HG03575 (cell line): ENCODE data around the gene TAB3.

Experiments
- ATAC-seq: cut with Tn5 transposase; IDR thresholded peaks from one replicate; pipeline ENCODE4 v1.9.1; 2021; ENCODE audit not compliant: unreplicated experiment, insufficient number of reproducible peaks, low FRiP score; ENCODE audit errors: extremely low read depth

The TAB3 gene

DNA sequence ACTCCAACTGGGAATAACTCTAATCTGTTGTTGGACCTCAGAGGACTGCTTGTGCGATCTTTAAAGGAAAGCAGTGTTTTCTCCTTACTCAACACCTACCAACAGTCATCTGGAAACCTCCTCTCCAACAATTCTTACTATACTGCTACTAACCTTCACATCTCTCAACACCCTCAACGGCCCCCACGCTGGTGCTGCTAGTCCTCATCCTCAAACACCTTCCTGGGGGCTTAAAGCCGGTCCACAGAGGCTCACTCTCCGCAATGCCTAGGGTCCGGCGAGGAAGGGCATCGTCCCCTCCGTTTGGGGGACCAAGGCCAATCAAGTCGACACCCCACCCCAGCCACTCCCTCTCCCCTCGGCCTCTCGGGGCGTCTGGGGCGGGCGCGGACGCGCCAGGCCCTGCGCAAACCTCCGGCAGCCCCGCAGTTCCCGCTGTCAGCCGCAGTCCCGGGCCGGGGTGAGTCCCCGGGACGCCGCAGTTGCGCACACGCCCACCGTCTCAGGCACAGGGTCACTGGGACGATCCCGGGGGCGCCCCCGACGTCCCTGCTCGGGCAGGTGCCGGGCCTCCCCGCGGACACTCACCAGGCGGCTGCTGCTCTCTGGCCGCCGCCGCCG lies 418 bp downstream of the TAB3 start:
- peak; percentile 6 for ATAC-seq

DNA sequence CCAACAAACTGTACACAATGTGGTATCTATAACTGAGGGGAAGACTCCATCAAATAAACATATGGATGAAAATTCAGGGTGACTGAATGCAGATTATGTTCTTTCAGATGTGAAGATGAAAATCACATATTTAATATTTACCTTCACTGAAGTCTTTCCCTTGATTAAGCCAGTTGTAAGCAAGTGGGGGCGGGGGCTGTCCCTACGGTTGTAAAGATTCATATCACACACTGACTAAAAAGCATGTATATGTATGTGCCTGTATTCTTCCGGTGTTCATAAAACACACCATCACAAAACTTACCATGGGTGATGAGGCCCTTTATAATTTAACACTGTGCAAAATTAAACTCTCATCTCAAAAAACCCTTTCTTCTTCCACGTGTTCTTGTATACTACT lies 1.3 kb downstream of the TAB3 start:
- no peak for ATAC-seq

DNA sequence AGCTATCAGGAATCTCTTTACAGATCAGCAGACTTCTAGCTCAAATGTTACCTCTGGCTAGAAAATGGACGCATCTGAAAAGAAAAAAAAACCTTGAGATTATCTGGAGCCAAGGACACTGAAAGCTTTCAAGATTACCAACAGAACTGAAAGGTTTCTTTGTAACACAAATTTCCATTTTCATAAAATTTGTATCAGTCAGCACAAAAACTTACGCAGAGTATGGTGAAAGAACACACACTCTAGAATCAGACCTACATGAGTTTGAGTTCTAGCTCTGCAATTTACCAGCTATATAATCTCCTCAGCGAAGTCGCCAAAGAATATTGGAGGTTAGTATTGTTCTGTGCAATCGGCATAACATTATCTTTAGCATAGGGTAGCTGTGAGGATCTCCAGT lies 1.8 kb downstream of the TAB3 start:
- no peak for ATAC-seq

DNA sequence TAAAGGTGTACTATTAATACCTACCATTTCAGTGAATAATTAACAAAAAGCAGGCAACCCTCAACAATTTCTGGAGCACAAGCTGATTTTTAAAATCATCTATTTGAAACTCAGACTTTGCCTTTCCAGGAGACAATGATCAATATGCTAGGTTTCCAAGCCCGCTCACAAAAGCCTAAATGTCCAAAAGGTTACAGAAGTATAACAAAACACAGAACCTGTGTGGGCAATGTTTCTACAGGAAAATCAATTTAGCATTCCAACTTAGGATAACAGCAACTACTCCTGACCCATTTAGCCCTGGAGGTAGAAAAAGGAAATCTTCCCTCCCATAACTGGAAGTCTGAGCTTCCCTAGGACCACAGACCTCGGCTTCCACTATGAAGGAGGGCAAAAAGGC lies 3.9 kb downstream of the TAB3 start:
- no peak for ATAC-seq

DNA sequence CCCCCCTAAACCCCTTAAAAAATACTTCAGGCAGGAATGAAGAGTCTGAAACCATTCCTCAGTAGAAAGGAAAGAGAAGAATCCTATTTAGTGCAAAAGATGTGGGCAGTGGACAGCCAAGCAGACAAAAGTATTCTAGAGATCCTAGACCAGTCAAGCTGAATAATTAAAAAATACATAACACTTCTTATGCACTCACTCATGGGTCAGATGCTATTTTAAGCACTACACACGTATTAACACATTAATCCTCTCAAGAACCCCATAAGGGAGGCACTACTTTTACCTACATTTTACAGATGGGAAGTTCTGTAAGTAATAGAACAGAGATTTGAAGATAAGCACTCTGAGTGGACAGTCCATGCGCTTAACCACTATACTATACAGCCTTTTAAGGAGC lies 5.9 kb downstream of the TAB3 start:
- ATAC-seq: no peak

DNA sequence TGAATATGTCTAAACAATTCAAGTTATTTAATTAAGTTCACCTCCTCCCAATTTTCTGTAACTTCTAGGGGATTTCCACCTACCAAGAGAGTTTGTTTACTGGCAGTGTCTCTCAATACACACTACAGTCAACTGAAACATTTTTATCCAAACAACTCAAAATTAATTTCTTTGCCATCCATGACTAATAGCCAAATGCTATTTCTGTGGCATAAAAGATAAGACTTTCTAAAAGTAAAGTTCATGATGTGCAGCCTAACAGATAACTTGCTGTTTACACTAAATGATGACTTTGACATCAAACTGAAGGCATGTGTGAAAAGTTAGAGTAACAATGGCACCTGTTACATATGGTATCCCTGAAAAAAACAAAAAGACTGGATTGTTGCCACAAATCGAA lies 7.3 kb downstream of the TAB3 start:
- ATAC-seq: no peak

DNA sequence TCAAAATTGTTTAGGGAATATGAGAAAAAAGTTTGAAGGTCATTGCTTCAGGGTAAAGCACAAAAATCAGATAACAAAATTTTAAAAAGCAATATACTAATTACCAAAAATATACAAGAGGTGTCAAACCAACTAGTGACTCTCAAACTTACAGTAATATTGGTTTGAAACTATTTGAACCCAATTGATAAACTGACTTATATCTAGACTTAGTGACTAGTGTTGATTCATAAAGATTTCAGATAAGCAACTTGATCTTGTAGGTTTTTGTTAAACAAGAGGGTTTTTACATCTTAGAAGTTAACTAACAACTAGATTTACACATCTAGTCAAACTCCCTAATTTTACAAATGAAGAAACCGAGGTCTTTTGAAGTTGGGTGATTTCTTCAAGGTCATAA lies 7.7 kb downstream of the TAB3 start:
- no peak for ATAC-seq

DNA sequence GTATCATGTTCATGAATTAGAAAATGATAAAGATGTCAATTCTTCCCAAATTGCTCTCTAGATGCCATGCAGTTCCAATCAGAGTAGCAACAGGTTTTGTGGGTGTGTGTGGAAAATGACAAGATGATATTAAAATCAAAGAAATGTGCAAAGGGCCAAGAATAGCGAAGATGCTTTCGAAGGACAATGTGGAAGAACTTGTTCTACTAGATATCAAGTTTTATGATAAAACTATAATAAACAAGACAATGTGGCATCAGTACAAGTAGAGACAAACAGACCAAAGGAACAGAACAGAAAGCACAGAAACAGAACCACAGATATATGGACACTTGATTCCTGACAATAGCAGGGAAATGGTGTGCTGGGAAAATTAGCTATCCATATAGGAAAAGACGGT lies 9.0 kb downstream of the TAB3 start:
- ATAC-seq: no peak

DNA sequence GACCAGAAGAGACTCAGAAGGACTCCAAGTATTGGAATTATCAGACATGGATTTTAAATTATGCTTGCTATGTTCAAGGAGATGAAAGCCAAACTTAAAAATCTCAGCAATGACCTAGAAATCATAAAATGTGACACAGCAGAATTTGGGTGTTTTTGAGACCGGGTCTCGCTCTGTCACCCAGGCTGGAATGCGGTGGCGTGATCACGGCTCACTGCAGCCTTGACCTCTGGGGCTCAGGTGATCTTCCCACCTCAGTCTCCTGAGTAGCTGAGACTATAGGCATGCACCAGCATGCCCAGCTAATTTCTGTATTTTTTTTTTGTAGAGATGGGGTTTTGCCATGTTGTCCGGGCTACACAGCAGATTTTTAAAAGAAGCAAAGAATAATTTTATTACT lies 12.7 kb downstream of the TAB3 start:
- ATAC-seq: no peak

DNA sequence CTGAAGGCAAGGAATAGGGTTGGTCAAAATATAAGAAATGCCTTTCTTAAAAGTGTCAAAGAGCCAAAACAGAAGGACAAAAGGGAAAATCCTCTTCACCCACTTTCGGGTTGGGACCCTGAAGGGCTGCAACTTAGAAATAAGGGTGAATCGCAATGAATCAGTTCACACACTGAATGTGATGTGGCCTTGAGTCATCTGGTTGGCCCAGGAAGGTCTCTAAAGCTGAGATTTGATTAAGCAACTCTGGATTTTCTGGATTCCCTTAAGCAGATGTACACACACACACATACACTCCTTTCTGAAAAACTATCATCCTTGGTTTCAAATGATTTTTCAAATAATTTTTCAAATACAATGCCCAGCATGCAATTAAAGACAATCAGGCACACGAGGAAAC lies 13.1 kb downstream of the TAB3 start:
- no peak for ATAC-seq

DNA sequence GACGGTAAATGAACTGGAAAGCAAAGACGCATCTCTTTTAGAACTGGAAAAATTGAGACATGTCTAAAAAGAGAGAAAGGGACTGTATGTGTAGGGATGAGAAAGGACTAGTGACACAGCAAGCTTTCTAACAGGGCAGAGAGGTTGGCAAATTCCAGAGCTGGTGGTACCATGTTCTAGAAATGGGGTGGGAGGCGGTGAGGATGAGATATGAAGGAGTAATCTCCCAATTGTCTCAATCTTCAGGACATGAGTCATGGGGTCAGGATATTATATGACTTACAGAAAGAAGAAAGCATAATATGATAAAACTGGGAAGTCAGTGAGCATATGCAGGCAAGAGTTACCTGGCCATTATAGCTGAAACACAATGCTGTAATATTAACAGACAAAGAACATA lies 14.2 kb downstream of the TAB3 start:
- ATAC-seq: no peak

DNA sequence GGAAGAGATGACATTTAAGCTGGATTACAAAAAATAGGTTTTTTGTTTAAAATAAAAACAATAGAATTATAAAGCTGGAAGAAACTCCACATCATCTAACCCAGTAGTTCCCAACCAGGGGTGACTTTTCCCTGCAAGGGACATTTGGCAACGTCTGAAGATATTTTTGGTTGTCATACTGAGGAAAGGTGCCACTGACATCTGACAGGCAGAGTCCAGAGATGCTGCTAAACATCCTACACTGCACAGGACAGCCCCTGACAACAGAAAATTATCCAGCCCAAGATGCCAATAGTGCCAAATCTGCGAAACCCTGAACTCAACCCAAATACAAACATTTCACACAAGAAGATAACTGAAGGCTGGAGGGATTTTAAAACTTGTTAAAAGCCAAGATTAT lies 18.5 kb downstream of the TAB3 start:
- no peak for ATAC-seq

DNA sequence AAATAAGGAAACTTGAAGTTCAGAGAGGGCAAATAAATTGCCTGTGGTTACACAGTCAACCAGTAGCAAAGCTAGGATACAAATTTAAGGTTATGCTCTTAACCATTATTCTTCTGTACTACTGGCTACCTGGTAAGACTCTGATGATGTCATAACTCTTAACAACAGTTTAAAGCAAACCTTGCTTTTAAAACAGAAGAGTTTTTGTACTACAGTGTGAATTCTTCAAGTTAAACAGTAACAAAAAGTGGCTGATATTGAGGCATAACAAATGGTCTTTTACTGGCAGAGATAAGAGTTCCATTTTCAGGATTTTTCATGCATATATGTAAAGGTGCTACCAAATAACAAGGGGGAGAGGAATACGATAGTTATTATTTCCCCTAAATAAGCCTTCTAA lies 23.4 kb downstream of the TAB3 start:
- ATAC-seq: no peak

DNA sequence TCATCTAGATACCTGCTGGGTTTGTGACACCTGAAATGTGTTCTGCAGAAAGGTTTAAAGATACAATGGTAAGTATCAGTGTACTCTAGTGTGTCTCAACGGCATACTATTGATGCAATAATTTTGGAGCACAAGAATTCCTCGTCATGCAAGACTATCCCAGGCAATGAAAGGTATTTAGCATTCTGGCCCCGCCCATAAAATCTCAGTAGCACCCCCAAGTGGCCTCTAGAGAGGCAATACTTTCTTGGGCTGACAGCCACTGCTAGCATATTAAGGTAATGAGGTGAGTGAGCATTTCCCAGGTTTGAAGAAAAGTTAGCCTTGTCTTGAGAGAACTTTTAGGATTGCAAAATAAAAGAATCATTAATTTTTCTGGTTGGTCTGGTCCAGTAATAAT lies 24.0 kb downstream of the TAB3 start:
- no peak for ATAC-seq

DNA sequence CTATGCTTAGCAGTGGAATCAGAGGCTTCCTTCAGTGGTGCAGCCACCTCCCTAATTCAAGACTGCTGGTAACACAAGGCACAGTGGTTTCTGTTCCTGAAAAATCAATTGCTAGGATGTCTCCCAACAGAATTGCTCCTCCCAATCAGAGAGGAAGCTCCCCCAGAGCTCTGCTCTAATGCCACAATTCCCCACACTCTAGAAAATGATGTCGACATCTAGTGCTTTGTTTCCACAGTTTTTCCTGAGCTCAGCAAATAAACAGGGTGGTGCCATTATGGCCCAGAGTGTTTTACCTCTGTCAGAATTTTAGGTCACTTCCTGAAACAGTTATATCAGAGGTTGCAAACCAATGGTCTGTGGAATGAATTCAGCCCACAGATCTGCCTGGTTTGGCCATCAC lies 24.7 kb downstream of the TAB3 start:
- no peak for ATAC-seq

DNA sequence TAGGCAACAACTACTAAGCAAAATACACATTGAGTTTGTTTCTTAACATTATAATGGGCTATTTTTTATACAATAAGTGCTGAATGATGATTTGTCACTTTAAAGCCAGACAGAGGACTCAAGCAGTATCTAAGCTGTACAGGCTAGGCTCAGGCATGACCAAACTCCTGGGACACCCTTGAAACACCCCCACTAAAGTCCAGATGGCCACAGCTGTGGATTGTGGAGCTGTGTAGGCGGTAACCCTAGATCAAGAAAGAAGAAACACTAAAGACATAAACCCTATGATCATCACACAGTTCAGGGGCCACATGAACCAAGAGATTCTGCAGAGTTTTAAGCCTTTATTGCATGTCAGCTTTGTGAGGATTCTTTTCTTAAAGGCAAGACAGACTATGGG lies 25.1 kb downstream of the TAB3 start:
- ATAC-seq: no peak

DNA sequence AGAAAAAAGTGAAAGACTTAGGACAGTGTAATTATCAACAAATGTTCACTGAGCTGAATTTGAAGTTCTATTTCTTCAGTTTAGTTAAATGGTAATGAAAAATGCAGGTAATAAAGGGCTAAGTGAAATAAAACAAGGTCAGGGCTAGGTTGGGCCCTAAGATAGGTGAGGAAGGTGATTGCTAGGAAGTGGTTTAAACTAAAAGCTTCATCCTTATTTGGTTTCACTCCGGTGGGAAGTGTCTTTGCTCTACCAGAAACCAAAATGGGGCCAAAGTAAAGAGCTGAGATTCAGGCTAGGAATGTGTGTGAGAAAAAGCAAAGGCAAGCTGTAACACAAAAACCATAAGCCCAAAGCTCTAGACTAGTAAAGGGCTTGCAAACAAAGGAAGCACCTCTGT lies 31.0 kb downstream of the TAB3 start:
- no peak for ATAC-seq

DNA sequence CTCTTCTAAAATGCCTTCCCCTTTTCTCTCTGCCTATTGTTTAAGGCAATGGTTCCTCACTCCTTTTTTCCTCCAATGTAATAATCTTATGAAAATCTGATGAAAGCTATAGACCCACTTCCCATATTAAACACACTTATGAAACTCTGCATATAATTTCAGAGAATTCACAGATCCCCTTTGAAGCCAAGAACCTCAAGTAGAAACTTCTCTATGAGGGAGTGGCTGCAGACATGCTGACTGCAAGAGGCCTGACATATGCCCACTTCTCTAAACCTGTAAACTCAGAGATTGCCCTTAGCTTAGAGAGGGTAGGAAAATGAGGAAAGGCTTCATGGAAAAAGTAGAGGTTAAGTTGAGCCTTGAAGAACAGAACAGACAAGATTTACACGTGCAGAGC lies 37.6 kb downstream of the TAB3 start:
- ATAC-seq: no peak

DNA sequence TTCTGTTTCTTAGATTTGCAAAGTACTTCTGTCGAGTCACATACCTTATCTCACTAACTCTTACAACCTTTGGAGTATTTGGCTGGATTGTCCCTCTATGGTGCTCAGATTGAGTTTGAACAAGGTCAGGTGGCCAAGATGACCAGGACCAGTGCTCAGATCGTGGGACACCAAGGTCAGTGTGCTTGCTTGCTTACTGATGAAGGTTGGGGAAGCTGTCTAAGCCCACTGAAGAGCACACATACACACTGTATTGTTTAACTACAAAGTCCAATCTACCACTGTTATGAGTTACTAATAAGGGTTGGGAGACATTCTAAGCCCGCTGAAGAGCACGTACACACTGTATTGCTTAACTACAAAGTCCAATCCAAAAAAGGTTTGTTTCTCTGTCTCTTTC lies 53.7 kb downstream of the TAB3 start:
- no peak for ATAC-seq

DNA sequence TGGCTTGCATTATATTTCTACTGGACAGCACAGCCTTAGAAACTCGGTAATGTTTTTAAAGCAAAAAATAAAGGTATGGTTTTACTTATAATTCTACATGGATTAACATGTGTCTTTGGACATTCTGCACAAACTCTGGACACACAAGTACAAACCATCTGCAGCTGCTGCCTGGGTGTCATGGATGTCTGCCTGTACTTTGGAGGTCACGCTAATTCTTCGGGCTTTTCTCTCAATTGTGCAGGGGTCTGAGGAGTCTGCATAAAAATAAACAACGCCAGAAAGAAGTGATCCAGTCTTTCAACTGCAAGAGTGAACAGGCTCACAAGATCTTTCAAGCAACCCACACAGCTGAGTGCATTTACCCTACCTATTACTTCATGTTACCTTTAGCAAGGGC lies 55.2 kb downstream of the TAB3 start:
- ATAC-seq: no peak

DNA sequence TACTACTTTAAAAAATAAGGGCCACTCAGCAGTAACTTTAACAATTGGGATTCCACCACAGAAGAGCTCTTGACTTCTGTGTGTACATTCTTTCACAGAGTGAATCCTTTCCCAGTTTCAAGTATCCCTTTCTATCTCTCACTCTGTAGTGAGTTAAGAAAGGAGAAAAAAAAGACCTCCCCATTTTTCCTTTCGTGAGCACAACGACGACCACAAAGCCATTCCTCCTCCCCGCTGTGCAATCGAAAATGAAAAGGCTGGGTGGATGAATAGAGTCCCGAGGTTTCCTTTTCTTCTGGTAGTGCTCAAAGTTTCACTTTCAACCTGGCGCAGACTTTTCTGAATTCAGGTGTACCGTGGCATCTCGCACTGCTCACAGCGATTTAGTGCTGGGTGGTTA lies 58.0 kb downstream of the TAB3 start:
- no peak for ATAC-seq
